ENCODE measurements around the gene GPR17. TPM values are rescaled to one million over a fixed set of nuclear protein-coding genes. Genes with fewer than 3 reads are reported as not detected.

The GPR17 gene
- total RNA-seq: not detected in 2 replicates

- no peak for DNase-seq (ENCODE audit: extremely low read depth, low read depth, low spot score)
Observed at GRCh38 chr2:127645395-127646291, at the start of gene GPR17. TSS of gene GPR17 (plus strand) at chr2:127646153. CDS start at chr2:127650736, 4,583 bp downstream.

- DNase-seq (ENCODE audit: extremely low read depth, low read depth, low spot score): no peak
Observed at GRCh38 chr2:127596311-127597045, 49.5 kb upstream of the GPR17 start.

- DNase-seq (ENCODE audit: extremely low read depth, low read depth, low spot score): no peak
Observed at GRCh38 chr2:127597046-127597983, 48.6 kb upstream of the GPR17 start.

- no peak for DNase-seq (ENCODE audit: extremely low read depth, low read depth, low spot score)
Observed at GRCh38 chr2:127597984-127598380, 48.0 kb upstream of the GPR17 start.

- no peak for DNase-seq (ENCODE audit: extremely low read depth, low read depth, low spot score)
Observed at GRCh38 chr2:127598711-127599110, 47.2 kb upstream of the GPR17 start.

- no peak for DNase-seq (ENCODE audit: extremely low read depth, low read depth, low spot score)
Observed at GRCh38 chr2:127599211-127599610, 46.7 kb upstream of the GPR17 start.

- DNase-seq (ENCODE audit: extremely low read depth, low read depth, low spot score): no peak
Observed at GRCh38 chr2:127604986-127605385, 41.0 kb upstream of the GPR17 start.

GRCh38 chr2:127605691-127606263 lies 40.2 kb upstream of the GPR17 start:
- no peak for DNase-seq (ENCODE audit: extremely low read depth, low read depth, low spot score)

- DNase-seq (ENCODE audit: extremely low read depth, low read depth, low spot score): no peak
Observed at GRCh38 chr2:127606625-127607398, 39.1 kb upstream of the GPR17 start.

GRCh38 chr2:127607399-127607908 lies 38.5 kb upstream of the GPR17 start:
- no peak for DNase-seq (ENCODE audit: extremely low read depth, low read depth, low spot score)

GRCh38 chr2:127608061-127609030 lies 37.6 kb upstream of the GPR17 start:
- DNase-seq (ENCODE audit: extremely low read depth, low read depth, low spot score): no peak

GRCh38 chr2:127609031-127609751 lies 36.8 kb upstream of the GPR17 start:
- no peak for DNase-seq (ENCODE audit: extremely low read depth, low read depth, low spot score)

- DNase-seq (ENCODE audit: extremely low read depth, low read depth, low spot score): no peak
Observed at GRCh38 chr2:127609818-127610217, 36.1 kb upstream of the GPR17 start.

GRCh38 chr2:127610561-127610960 lies 35.4 kb upstream of the GPR17 start:
- no peak for DNase-seq (ENCODE audit: extremely low read depth, low read depth, low spot score)

GRCh38 chr2:127611076-127611925 lies 34.7 kb upstream of the GPR17 start:
- DNase-seq (ENCODE audit: extremely low read depth, low read depth, low spot score): no peak

GRCh38 chr2:127612111-127612822 lies 33.7 kb upstream of the GPR17 start:
- no peak for DNase-seq (ENCODE audit: extremely low read depth, low read depth, low spot score)

Measured in glomerular endothelial cell (primary cell).